Measurements from ENCODE around the gene RPRD1B.

Gene RPRD1B

GRCh38 chr20:38072898-38073297, 39.4 kb downstream of the RPRD1B start:
- DNase-seq (ENCODE audit: low read depth in 2 of 3, low spot score in 1 of 3), result no peak

- peak in 1 of 3 donors; percentile 48 for DNase-seq (ENCODE audit: low read depth in 2 of 3, low spot score in 1 of 3)
Measured at GRCh38 chr20:38073307-38074071, 39.9 kb downstream of the RPRD1B start.

GRCh38 chr20:38075161-38075998, 41.8 kb downstream of the RPRD1B start:
- DNase-seq (ENCODE audit: low read depth in 2 of 3, low spot score in 1 of 3), result no peak

GRCh38 chr20:38076548-38076947, 43.0 kb downstream of the RPRD1B start:
- DNase-seq (ENCODE audit: low read depth in 2 of 3, low spot score in 1 of 3), result no peak

- no peak for DNase-seq (ENCODE audit: low read depth in 2 of 3, low spot score in 1 of 3)
Measured at GRCh38 chr20:38078084-38078483, 44.5 kb downstream of the RPRD1B start.

GRCh38 chr20:38079353-38079752, 45.8 kb downstream of the RPRD1B start:
- DNase-seq (ENCODE audit: low read depth in 2 of 3, low spot score in 1 of 3), result no peak

GRCh38 chr20:38081575-38081974, 48.0 kb downstream of the RPRD1B start:
- no peak for DNase-seq (ENCODE audit: low read depth in 2 of 3, low spot score in 1 of 3)

GRCh38 chr20:38082894-38083293, 49.3 kb downstream of the RPRD1B start:
- DNase-seq (ENCODE audit: low read depth in 2 of 3, low spot score in 1 of 3), result no peak

- no peak for DNase-seq (ENCODE audit: low read depth in 2 of 3, low spot score in 1 of 3)
Measured at GRCh38 chr20:38083338-38084048, 49.9 kb downstream of the RPRD1B start.

- DNase-seq (ENCODE audit: low read depth in 2 of 3, low spot score in 1 of 3), result no peak
Measured at GRCh38 chr20:38084425-38084951, 50.9 kb downstream of the RPRD1B start.

GRCh38 chr20:38085026-38085425, 51.5 kb downstream of the RPRD1B start:
- DNase-seq (ENCODE audit: low read depth in 2 of 3, low spot score in 1 of 3), result no peak

GRCh38 chr20:38089500-38089899, 56.0 kb downstream of the RPRD1B start:
- DNase-seq (ENCODE audit: low read depth in 2 of 3, low spot score in 1 of 3), result no peak

- DNase-seq (ENCODE audit: low read depth in 2 of 3, low spot score in 1 of 3), result no peak
Measured at GRCh38 chr20:38090061-38090460, 56.5 kb downstream of the RPRD1B start.

GRCh38 chr20:38091441-38092216, 58.1 kb downstream of the RPRD1B start:
- no peak for DNase-seq (ENCODE audit: low read depth in 2 of 3, low spot score in 1 of 3)

- no peak for DNase-seq (ENCODE audit: low read depth in 2 of 3, low spot score in 1 of 3)
Measured at GRCh38 chr20:38092260-38092857, 58.8 kb downstream of the RPRD1B start.

- no peak for DNase-seq (ENCODE audit: low read depth in 2 of 3, low spot score in 1 of 3)
Measured at GRCh38 chr20:38092915-38093314, 59.4 kb downstream of the RPRD1B start.

- DNase-seq (ENCODE audit: low read depth in 2 of 3, low spot score in 1 of 3), result no peak
Measured at GRCh38 chr20:38093641-38094077, 60.1 kb downstream of the RPRD1B start.

- peak in 2 of 3 donors; percentile 3 to 7 for DNase-seq (ENCODE audit: low read depth in 2 of 3, low spot score in 1 of 3)
Measured at GRCh38 chr20:38094373-38094891, 60.9 kb downstream of the RPRD1B start.

- DNase-seq (ENCODE audit: low read depth in 2 of 3, low spot score in 1 of 3), result no peak
Measured at GRCh38 chr20:38095017-38095686, 61.6 kb downstream of the RPRD1B start.
